Dermis blood vessel endothelial cell (primary cell): ENCODE results near the gene RAB7A. TPM values are rescaled to one million over a fixed set of nuclear protein-coding genes. Genes with fewer than 3 reads are reported as not detected.
"Not testable (repeated sequence)": the region's sequence is repeated elsewhere in the genome, so short reads cannot be mapped to it uniquely, and the experiment has no call there.

ENCODE experiments used
- DNase-seq: peaks from one replicate; pipeline ENCODE4 v3.0.0; 2010
- total RNA-seq: library from RNA; depleted of rRNA; stranded (reverse); fragments of >200 nt; gene quantifications from 2 replicates; pipeline ENCODE4 v1.2.3, GENCODE V29; 2014

RAB7A gene
- total RNA-seq, 1 donor from 2014 or later = 30.1 TPM

GRCh38 chr3:128712848-128713247 lies 13.1 kb upstream of the RAB7A start:
- DNase-seq = no peak

GRCh38 chr3:128714887-128715491 lies 11.0 kb upstream of the RAB7A start:
- DNase-seq = no peak

- DNase-seq = not testable (repeated sequence)
Measured at GRCh38 chr3:128718892-128719291, 7.1 kb upstream of the RAB7A start.

GRCh38 chr3:128720891-128721290 lies 5.1 kb upstream of the RAB7A start:
- DNase-seq = no peak

- DNase-seq = no peak
Measured at GRCh38 chr3:128723477-128723876, 2.5 kb upstream of the RAB7A start.

GRCh38 chr3:128725547-128726022 lies 398 bp upstream of the RAB7A start:
- no peak for DNase-seq

GRCh38 chr3:128727059-128727458 lies 1.1 kb downstream of the RAB7A start:
- no peak for DNase-seq

- no peak for DNase-seq
Measured at GRCh38 chr3:128727485-128727884, 1.5 kb downstream of the RAB7A start.

- no peak for DNase-seq
Measured at GRCh38 chr3:128727996-128728395, 2.0 kb downstream of the RAB7A start.

GRCh38 chr3:128728521-128728920 lies 2.5 kb downstream of the RAB7A start:
- DNase-seq = not testable (repeated sequence)

GRCh38 chr3:128730471-128730870 lies 4.5 kb downstream of the RAB7A start:
- no peak for DNase-seq

GRCh38 chr3:128734523-128735189 lies 8.7 kb downstream of the RAB7A start:
- DNase-seq = no peak

GRCh38 chr3:128735287-128735686 lies 9.3 kb downstream of the RAB7A start:
- DNase-seq = no peak

- DNase-seq = no peak
Measured at GRCh38 chr3:128735884-128736283, 9.9 kb downstream of the RAB7A start.

GRCh38 chr3:128736601-128737000 lies 10.6 kb downstream of the RAB7A start:
- DNase-seq = no peak

- DNase-seq = no peak
Measured at GRCh38 chr3:128740621-128741020, 14.6 kb downstream of the RAB7A start.

- DNase-seq = no peak
Measured at GRCh38 chr3:128742821-128743594, 17.0 kb downstream of the RAB7A start.

GRCh38 chr3:128745742-128746141 lies 19.8 kb downstream of the RAB7A start:
- peak; percentile 23 for DNase-seq

- DNase-seq = no peak
Measured at GRCh38 chr3:128746881-128747280, 20.9 kb downstream of the RAB7A start.

GRCh38 chr3:128748557-128748956 lies 22.6 kb downstream of the RAB7A start:
- DNase-seq = peak; percentile 43

- DNase-seq = no peak
Measured at GRCh38 chr3:128749035-128749434, 23.1 kb downstream of the RAB7A start.

- DNase-seq = not testable (repeated sequence)
Measured at GRCh38 chr3:128749561-128749960, 23.6 kb downstream of the RAB7A start.

- DNase-seq = no peak
Measured at GRCh38 chr3:128753715-128754114, 27.7 kb downstream of the RAB7A start.

GRCh38 chr3:128760042-128760441 lies 34.1 kb downstream of the RAB7A start:
- no peak for DNase-seq
